NCI-H1105 treated with DMSO at 0.1 percent for 48 hours (cell line): Measurements from ENCODE around the gene ZNF783.
A peak's percentile ranks its signal among the peaks of the same experiment; 100 is the strongest.
"Not testable (repeated sequence)": the region's sequence is repeated elsewhere in the genome, so short reads cannot be mapped to it uniquely, and the experiment has no call there.

ENCODE experiments used
- DNase-seq: peaks from one replicate; lab custom pipeline; 2025; lab: John Stamatoyannopoulos, UW

Gene ZNF783

GRCh38 chr7:149300620-149301285, 38.8 kb downstream of the ZNF783 start:
- no peak for DNase-seq

- no peak for DNase-seq
Measured at GRCh38 chr7:149302222-149302621, 40.2 kb downstream of the ZNF783 start.

- no peak for DNase-seq
Measured at GRCh38 chr7:149302865-149303264, 40.9 kb downstream of the ZNF783 start.

GRCh38 chr7:149304006-149304405, 42.0 kb downstream of the ZNF783 start:
- no peak for DNase-seq

GRCh38 chr7:149306854-149307253, 44.9 kb downstream of the ZNF783 start:
- DNase-seq, result no peak

GRCh38 chr7:149307775-149308501, 45.9 kb downstream of the ZNF783 start:
- DNase-seq, result no peak

GRCh38 chr7:149310113-149310836, 48.3 kb downstream of the ZNF783 start:
- peak; percentile 55 for DNase-seq

GRCh38 chr7:149310990-149311573, 49.1 kb downstream of the ZNF783 start:
- DNase-seq, result no peak

GRCh38 chr7:149313981-149314380, 52.0 kb downstream of the ZNF783 start:
- no peak for DNase-seq

- no peak for DNase-seq
Measured at GRCh38 chr7:149316606-149317005, 54.6 kb downstream of the ZNF783 start.

- DNase-seq, result no peak
Measured at GRCh38 chr7:149317496-149317895, 55.5 kb downstream of the ZNF783 start.

- no peak for DNase-seq
Measured at GRCh38 chr7:149317986-149318672, 56.1 kb downstream of the ZNF783 start.

GRCh38 chr7:149319376-149319775, 57.4 kb downstream of the ZNF783 start:
- DNase-seq, result no peak

GRCh38 chr7:149320313-149321124, 58.5 kb downstream of the ZNF783 start:
- DNase-seq, result no peak

- DNase-seq, result not testable (repeated sequence)
Measured at GRCh38 chr7:149321125-149321905, 59.3 kb downstream of the ZNF783 start.

GRCh38 chr7:149321978-149322541, 60.1 kb downstream of the ZNF783 start:
- no peak for DNase-seq

- DNase-seq, result no peak
Measured at GRCh38 chr7:149322737-149323136, 60.7 kb downstream of the ZNF783 start.

GRCh38 chr7:149325248-149325647, 63.3 kb downstream of the ZNF783 start:
- DNase-seq, result no peak

- DNase-seq, result no peak
Measured at GRCh38 chr7:149329265-149329664, 67.3 kb downstream of the ZNF783 start.

- DNase-seq, result no peak
Measured at GRCh38 chr7:149329766-149330334, 67.9 kb downstream of the ZNF783 start.
